LNCAP (cell line): ENCODE results near the gene EIF3L.

Experiments used
- CTCF ChIP-seq: fragments of 450-650 bp; IDR thresholded peaks from 2 replicates; pipeline ENCODE4 v1.5.1; 2017; ENCODE audit warnings: mild to moderate bottlenecking

Gene EIF3L

GRCh38 chr22:37912171-37912570 is 63.0 kb downstream of the EIF3L start:
- no peak for TF ChIP-seq CTCF

GRCh38 chr22:37913233-37913721 is 64.1 kb downstream of the EIF3L start:
- TF ChIP-seq CTCF = no peak

GRCh38 chr22:37916311-37916710 is 67.1 kb downstream of the EIF3L start:
- TF ChIP-seq CTCF = no peak

- no peak for TF ChIP-seq CTCF
Observed at GRCh38 chr22:37917874-37918548, 68.8 kb downstream of the EIF3L start.

GRCh38 chr22:37918580-37919270 is 69.5 kb downstream of the EIF3L start:
- no peak for TF ChIP-seq CTCF

GRCh38 chr22:37920126-37920525 is 70.9 kb downstream of the EIF3L start:
- no peak for TF ChIP-seq CTCF

GRCh38 chr22:37922191-37922590 is 73.0 kb downstream of the EIF3L start:
- no peak for TF ChIP-seq CTCF
